Measurements from ENCODE around the gene PRM3.

Gene PRM3

GRCh38 chr16:11310634-11310977, 37.2 kb upstream of the PRM3 start:
- no peak for TF ChIP-seq CTCF (IDR thresholded peaks at IDR 0.05; ENCODE audit: low read depth, low read length)
- no peak for DNase-seq (ENCODE audit: extremely low read depth, low read depth)

GRCh38 chr16:11309895-11310633, 36.6 kb upstream of the PRM3 start:
- no peak for DNase-seq (ENCODE audit: extremely low read depth, low read depth)
- no peak for TF ChIP-seq CTCF (IDR thresholded peaks at IDR 0.05; ENCODE audit: low read depth, low read length)

GRCh38 chr16:11308493-11309283, 35.3 kb upstream of the PRM3 start:
- no peak for TF ChIP-seq CTCF (IDR thresholded peaks at IDR 0.05; ENCODE audit: low read depth, low read length)
- DNase-seq (ENCODE audit: extremely low read depth, low read depth) = no peak

GRCh38 chr16:11307639-11308492, 34.4 kb upstream of the PRM3 start:
- DNase-seq (ENCODE audit: extremely low read depth, low read depth) = no peak

GRCh38 chr16:11306997-11307638, 33.7 kb upstream of the PRM3 start:
- DNase-seq (ENCODE audit: extremely low read depth, low read depth) = no peak
- no peak for TF ChIP-seq CTCF (IDR thresholded peaks at IDR 0.05; ENCODE audit: low read depth, low read length)

More at GRCh38 chr16:11307639-11308492, 34.4 kb upstream of the PRM3 start:
- no peak for TF ChIP-seq CTCF (IDR thresholded peaks at IDR 0.05; ENCODE audit: low read depth, low read length)

GRCh38 chr16:11306381-11306780, 33.0 kb upstream of the PRM3 start:
- TF ChIP-seq CTCF (IDR thresholded peaks at IDR 0.05; ENCODE audit: low read depth, low read length) = no peak
- no peak for DNase-seq (ENCODE audit: extremely low read depth, low read depth)
